Hippocampal formation (tissue), 2 donors: ENCODE measurements around the gene CCND2.
A peak's percentile ranks its signal among the peaks of the same experiment; 100 is the strongest.

Source experiments
- DNase-seq, 2 donors: peaks; one replicate each; lab custom pipeline; 2025; lab: John Stamatoyannopoulos, UW

Gene CCND2

DNA sequence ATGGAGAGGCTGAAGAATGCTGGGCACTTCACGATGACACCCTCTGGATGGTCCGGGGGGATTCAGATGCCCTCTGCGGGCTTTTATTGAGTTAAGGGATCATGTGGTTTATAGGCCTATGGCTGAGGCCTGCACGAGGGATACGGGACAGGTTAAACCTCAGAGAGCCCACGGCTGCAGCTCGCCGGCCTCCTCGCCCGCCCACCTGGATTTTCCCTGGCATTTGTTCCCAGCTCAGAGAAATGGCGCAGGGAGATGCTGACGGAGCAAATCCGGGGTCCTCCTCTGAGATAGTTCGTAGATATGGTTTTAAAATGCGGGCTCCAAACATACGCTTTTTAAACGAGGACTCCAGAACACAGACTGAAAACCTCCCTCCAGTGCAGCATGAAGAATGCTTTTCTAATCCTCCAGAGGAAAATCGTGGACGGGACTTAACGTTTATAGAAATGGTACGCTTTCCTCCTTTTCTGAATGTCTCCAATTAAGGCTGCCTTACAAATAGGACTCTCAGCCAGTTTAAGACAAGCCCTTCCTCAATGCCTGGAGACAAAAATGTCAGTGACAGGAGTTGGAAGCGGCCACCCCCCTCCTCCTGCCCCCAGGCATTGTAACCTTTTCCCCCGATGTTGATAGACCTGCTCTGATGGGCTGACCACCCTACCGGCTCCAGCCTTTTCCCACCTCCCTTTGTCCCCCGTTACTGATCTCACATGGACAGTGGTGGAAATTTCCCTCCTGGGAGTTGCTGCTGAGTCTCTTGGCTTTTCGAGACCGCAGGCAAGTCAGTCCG, 16.6 kb downstream of the CCND2 start:
- no peak for DNase-seq

GRCh38 chr12:4292341-4293073, 18.9 kb downstream of the CCND2 start:
- no peak for DNase-seq

DNA sequence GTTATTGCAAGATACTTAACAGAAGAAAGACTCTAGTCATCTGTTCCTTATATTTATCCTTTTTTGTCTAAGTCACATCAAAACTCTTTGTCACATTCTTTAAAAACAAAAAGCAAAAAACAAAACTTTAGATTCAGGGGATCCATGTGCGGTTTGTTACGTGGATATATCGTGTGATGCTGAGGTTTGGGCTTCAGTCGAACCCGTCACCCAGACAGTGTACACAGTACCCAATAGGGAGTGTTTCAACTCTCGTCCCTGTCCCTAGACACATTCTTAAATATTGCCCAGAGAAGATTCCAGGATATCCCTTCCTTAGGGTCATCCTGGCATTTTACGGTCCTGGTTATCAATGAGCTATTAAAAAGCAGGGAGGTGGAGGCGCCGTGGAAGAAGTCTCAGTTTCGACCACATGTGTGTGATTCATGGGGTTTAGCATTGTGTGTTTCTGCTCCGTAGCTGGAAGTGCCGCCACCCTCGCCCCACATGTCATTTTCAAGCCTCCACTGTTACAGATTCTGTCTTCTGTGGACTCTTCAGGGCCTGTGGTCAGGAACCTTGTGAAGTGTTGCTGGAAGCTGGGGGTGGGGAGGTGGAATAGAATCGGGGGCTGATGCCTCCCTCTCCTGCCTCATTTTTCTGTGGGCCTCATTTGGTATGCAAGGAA, 19.9 kb downstream of the CCND2 start:
- no peak for DNase-seq

- DNase-seq = peak in 1 of 2 donors; percentile 35
Measured at GRCh38 chr12:4293966-4294505, 20.5 kb downstream of the CCND2 start.

DNA sequence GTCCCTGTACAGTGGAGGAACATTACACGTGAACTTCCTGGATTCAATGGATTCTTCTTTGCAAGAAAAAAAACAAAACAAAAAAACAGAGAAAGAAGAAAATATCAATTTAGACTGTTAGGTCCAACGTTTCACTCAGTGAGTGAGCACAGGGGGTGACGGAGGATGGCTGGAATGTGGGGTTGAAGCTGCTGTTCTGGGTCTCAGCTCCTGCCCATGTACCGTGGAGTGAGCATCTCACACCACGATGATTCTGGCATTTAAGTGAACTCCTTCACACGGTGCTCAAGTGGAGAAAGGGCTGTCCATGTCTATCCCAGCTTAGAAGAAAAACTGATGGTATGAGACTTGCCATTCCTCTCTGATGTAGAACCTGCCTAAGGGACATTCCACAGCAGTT, 23.2 kb downstream of the CCND2 start:
- no peak for DNase-seq

DNA sequence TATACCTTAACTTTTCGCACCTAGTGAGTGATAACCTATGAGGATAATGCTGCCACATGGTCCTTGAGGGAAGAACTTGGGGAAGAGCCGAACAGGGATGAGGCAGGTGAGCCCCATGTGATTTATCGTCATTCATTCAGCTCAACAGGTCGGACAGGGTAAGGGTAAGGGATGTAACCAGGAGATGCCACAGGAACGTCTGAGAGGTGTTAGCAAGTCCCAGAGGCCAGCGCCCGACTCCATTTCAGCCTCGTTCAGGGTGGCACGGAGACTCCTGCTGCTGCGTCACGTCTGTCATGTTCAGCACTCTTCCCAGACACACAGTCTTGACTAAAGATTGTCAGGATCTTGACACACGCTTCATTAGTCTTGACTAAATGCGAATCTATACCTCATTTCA, 24.1 kb downstream of the CCND2 start:
- no peak for DNase-seq

DNA sequence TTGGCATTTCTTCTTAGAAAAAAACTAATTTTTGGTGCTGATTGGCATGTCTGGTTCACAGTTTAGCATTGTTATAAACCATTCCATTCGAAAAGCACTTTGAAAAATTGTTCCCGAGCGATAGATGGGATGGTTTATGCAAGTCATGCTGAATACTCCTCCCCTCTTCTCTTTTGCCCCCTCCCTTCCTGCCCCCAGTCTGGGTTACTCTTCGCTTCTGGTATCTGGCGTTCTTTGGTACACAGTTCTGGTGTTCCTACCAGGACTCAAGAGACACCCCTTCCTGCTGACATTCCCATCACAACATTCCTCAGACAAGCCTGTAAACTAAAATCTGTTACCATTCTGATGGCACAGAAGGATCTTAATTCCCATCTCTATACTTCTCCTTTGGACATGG, 27.3 kb downstream of the CCND2 start:
- no peak for DNase-seq

DNA sequence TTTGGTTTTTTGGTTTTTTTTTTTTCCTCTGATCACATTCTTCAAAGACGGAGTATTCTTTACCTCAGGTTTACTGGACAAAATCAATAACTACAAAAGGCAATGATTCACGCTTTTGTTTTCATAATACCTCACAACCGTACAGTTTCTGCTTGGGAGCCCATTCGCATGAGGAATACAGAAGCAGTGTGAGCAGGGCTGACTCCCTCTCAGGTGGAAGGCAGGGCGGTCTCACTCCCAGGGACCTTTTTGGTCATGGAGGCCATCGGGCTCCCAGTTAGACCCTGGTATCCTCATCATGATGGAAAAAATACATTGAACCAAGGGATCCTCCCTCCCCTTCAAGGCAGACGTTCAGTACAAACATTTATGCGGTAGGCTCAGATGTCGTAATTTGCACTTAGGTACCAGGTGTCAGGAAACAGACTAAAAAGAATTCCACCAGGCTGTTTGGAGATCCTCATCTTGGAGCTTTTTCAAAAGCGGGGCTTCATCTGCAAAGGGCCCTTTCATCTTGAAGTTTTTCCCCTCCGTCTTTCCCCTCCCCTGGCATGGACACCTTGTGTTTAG, 28.5 kb downstream of the CCND2 start:
- no peak for DNase-seq

GRCh38 chr12:4302881-4303280, 29.3 kb downstream of the CCND2 start:
- DNase-seq = no peak

DNA sequence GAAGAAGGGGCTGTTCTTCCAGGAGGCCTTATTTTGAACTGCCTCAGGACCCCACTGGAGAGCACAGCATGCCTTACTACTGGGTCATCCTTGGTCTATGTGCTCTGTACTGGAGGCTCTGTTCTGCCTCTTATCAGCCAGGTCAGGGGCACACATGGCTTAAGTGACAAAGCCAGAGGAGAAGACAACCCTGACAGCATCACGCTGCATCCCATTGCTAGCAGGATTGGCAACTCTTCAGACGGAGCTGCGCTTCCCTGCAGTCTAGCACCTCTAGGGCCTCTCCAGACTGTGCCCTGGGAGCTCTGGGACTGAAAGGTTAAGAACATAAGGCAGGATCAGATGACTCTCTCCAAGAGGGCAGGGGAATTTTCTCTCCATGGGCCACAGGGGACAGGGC, 30.2 kb downstream of the CCND2 start:
- no peak for DNase-seq

- peak; percentile 22 to 35 for DNase-seq
Measured at GRCh38 chr12:4307593-4308333, 34.2 kb downstream of the CCND2 start.

- DNase-seq = no peak
Measured at GRCh38 chr12:4308334-4308950, 34.9 kb downstream of the CCND2 start.

DNA sequence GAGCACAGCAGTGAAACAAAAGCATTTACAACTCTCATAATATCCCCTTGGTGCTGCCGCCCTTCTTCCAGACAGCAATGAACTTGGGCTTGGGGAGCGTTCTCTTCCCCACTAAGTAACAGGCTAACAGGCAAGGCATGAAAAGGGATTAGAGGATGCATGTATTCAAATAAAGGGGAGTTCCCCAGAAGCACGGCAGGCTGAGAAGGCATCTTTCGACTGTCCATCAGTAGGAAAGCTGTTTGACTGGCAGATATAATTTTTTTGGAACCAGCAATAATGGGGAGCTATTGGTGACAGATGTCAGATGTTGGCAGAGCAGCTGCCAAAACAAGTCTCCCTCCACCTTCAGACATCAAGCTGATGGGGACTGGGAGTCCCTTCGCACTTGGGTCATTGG, 38.2 kb downstream of the CCND2 start:
- no peak for DNase-seq

DNA sequence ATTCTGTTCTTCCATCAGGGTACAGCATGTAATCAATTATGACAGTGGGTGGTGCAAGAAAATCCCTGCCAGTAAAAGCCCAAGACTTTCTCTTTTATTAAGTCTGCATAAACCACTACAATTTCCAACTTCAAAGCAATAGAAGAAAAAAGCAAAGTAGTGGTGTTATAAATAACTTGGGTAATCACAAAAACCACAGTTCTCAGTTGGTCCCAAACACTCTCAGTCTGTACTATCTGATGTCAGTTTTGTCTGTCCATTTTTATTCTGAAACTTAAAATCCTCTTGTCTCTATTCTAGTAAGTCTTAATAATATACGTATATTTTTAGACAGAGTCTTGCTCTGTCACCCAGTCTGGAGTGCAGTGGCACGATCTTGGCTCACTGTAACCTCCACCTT, 38.7 kb downstream of the CCND2 start:
- DNase-seq = no peak

DNA sequence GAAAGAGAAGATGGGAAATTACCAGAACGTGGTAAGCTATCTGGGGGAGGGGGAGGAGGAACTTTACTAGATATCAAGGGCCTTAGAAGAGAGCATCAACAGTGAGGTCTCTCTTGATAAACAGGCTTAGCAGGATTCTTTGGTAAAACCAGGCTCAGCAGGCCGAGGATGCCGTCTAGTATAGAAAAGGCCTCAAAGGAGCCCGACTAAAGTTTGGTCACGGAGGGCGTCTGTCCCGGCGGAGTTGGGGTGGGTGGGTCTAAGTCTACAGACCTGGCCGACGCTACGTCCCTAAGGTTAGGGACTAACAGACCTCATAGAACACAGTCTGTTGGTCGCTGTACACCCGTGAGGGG, 46.9 kb downstream of the CCND2 start:
- DNase-seq = no peak

DNA sequence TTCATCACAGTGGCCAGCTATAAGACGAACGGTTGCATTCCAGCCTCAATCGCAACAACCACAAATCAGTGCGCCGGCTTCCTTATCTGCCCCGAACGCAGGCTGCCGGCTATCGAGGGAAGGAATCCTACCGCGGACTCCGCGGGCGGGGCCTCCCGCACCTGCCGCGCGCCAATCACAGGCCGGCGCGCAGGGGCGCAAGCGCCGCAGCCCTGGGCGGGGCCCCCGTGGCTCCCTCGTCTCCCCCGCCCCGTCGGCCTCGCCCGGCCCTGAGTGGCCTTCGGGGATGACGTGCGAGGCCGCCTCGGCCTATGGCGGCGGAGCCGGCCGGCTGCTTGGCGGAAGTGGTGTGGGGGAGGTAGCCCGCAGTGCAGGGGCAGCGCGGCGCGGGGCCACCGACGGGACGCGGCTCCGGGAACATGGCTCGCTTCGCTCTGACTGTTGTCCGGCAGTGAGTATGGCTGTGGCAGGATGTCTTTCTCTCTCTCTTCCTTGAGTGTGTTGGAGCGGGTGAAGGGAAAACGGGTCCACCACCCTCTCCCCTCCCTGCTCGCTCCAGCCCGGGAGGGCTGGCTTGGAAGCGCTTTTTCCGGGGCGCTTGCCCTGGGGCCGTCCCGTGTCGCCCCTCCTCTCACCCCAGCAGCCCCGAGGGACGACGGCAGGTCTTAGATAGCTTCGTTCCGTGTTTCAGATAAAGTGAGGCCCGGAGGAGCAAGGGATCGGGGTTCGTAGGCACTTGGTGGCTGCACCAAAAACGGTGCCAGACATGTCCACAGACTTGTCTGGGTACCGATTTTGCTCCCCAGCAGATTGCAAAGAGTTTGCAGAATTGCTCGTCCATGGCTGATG, 47.5 kb downstream of the CCND2 start, which contains the start of gene TIGAR:
TSS of gene TIGAR (plus strand) at position 361 of the 849 bp plus-strand sequence. CDS start at position 420, 59 bp downstream.
- peak; percentile 90 to 94 for DNase-seq

GRCh38 chr12:4322726-4323125, 49.2 kb downstream of the CCND2 start:
- DNase-seq = no peak
